NOMO-1 treated with DMSO at 0.1 percent for 48 hours (cell line): ENCODE results near the gene NPC1.

Source experiments
- DNase-seq: peaks from one replicate; lab custom pipeline; 2025; ENCODE audit not compliant: unreplicated experiment; lab: John Stamatoyannopoulos, UW

NPC1 gene

GRCh38 chr18:23609390-23610023, 23.2 kb upstream of the NPC1 start:
- no peak for DNase-seq

GRCh38 chr18:23608211-23608610, 21.9 kb upstream of the NPC1 start:
- no peak for DNase-seq

DNA sequence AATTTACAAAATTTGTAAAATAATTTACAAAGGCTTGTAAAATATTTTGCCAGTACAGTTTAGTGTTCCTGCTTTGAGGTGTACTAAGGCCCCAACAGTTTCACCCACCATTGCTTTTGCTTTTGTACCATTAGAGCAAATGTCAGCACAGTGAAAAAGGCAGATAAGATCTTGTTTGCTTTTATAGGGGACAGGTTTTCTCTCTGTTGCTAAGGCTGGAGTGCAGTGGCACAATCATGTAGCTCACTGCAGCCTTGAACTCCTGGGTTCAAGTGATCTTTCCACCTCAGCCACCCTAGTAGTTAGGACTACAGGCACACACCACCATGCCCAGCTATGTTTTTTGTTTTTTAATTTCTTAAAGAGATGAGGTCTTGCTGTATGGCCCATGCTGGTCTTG, 19.6 kb upstream of the NPC1 start:
- no peak for DNase-seq

GRCh38 chr18:23599809-23600208, 13.5 kb upstream of the NPC1 start:
- DNase-seq, result no peak

GRCh38 chr18:23596183-23596582, 9.9 kb upstream of the NPC1 start:
- DNase-seq, result peak; percentile 89

- no peak for DNase-seq
These were observed 9.3 kb upstream of the NPC1 start for GRCh38 chr18:23595591-23595990.

- DNase-seq, result no peak
These were observed 7.4 kb upstream of the NPC1 start for GRCh38 chr18:23593720-23594119.

- DNase-seq, result no peak
These were observed 6.6 kb upstream of the NPC1 start for GRCh38 chr18:23592911-23593310.

- DNase-seq, result no peak
These were observed 4.7 kb upstream of the NPC1 start for GRCh38 chr18:23591011-23591410.

- DNase-seq, result no peak
These were observed 2.7 kb upstream of the NPC1 start for GRCh38 chr18:23588836-23589560.

- DNase-seq, result no peak
These were observed 925 bp upstream of the NPC1 start for GRCh38 chr18:23587220-23587642.

DNA sequence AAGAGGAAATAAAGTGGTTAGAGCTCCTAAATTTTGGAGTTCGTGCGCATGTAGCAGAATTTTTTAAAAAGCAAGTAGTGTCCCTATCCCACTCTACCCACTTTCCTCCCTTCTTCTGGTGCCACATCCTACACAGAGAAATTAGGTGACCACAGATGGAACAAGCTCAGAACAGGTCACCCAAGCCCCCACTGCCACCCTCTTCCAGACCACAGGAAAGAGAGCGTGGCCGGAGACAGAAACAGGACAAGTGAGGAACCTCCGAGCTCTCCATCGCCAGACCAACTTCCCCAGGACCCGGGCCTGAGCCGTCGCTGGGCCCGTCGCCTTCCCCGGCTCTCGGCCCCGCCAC, 433 bp downstream of the NPC1 start:
- no peak for DNase-seq

DNA sequence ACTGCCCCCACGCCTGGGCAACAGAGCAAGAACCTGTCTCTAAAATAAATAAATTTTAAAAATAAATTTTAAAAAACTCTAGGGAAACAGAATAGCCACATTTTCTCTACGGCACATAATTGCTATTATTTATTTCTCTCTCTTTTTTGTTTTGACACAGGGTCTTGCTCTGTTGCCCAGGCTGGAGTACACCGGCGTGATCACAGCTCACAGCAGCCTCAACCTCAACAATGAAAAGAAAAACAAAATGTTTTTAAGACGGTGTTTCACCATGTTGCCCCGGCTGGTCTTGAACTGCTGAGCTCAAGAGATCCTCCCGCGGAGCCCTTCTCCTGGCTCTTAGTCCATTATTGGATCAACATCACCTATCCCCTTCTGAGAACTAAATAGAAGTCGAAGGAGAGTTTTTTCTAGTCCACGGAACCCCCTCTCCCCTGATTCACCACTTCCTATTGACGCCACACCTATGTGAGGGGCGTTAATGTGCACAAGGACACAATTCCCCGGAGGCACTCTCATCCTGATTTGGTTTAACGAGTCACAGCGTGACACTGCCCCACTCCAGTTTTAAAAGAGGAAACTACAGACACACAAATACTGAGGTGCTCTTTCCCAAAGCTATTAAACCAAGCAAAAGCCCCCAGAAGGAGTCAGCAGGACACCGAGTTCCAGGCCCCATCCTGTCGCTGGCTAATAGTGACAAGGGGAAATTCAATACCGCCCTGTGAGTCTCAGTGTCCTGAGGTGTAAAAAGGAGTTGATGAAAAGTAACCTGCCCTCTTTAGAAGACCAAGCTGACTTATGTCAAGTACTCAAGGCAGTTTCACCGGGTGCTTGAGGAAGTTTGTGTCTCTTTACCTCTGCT, 1.1 kb downstream of the NPC1 start:
- DNase-seq, result no peak

DNA sequence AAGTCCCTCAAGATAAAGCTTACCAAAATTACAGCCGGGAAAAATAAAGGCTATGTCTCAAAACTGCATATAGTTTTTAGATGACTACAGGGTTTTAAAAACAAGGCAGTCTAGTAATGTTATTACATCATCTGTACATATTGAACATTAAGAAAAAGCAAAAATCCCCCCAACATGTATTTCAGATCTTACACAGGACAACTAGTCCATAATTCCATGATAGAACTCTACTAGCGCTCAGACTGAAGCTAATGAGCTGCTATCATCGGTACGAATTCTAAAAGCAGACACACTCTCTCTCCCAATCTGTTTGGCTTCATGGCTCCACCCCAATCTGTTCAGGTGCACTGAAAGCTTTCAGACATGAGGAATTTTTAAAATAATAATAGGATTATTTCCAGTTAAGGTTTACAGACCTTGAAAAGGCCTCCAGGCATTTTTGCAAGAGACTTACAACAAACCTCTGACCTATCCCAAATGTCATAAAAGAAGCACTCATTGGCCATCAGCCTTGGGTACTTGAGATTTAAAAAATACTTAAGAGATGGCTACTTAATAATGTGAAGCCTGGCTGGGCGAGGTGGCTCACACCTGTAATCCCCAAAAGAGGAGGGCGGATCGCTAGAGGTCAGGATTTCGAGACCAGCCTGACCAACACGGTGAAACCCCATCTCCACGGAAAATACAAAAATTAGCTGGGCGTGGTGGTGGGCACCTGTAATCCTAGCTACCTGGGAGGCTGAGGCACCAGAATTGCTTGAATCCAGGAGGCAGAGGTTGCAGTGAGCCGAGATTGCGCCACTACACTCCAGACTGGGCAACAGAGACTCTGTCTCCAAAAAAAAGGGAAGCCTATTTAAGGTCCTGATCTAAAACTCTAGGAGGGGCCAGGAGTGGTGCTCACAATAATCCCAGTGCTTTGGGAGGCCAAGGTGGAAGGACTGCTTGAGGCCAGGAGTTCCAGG, 2.0 kb downstream of the NPC1 start:
- DNase-seq, result no peak

GRCh38 chr18:23583071-23583865, 3.0 kb downstream of the NPC1 start:
- DNase-seq, result no peak

GRCh38 chr18:23580677-23581367, 5.5 kb downstream of the NPC1 start:
- DNase-seq, result no peak

DNA sequence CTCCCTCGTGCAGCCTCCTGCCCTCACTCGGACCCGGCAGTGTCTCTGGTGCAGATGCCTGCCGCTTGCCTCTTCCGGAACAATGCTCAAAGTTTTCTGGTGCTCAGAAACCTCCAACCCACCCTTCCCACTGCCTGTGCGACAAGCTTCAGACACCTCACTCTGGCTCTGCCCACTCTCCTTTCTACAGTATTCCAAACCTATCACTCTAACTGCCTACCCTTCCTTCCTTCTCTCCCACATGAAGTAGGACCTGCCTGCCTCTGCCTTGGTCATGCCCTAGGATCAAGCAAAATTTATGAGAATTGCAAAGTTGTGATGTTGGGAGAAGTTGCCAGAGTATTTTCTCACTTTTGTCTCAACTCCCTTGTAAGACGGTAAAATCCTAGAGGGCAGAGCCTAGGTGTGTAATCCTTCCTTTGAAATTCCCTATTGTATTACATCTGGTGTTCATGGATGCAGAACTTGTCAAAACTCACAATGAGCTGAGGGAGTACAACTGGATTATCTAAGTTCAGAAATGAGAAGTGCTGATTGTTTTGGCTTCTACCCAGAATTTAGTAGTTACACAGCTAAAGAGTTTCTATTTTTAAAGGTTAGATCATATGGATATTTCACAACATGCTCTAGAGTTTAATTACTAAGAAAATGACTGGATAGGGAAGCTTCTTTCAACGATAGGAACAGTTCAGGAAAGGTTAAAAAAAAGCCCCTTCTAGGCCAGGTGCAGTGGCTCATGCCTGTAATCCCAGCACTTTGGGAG, 7.2 kb downstream of the NPC1 start:
- DNase-seq, result peak; percentile 88

- no peak for DNase-seq
These were observed 8.1 kb downstream of the NPC1 start for GRCh38 chr18:23578067-23578701.
